Measurements from ENCODE around the gene POU5F1. TPM values are rescaled to one million over a fixed set of nuclear protein-coding genes. Genes with fewer than 3 reads are reported as not detected.

POU5F1 gene
- total and polyA plus RNA-seq, 9 of the 15 experiments (the other 6 are each of a cell fraction or from before 2014, with no cell fraction given): 0.06 to 2.0 (median 0.10) TPM; not detected in 6

DNA sequence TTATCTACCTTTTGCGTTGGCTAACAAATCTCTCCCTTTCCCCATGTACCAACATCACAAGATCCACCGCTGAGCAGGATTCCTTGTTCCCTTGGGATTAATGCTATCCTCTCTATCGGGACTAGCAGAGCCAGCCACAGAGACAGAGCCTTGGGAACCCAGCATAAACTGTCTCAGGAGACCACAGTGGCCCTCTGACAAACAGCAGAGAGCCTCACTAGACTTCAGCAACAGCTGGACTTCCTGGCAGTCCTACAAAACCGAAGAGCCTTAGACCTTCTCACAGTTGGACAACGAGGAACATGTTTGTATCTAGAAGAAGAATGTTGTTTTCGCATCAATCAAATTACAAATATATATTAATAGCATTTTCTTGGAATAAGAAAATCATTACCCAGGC, 39.6 kb upstream of the POU5F1 start:
- no peak overlapping the region for H3K4me3 ChIP-seq
- H3K9me3 ChIP-seq (replicated peaks; ENCODE audit: control insufficient read depth, insufficient read depth, low read depth, low read length): no peaks in the 10 kb centered on the region
- ChIA-PET CTCF (ENCODE audit: low intra/inter-chr PET ratio) (interaction anchor here (0.6 kb wide), 1 partner anchor 95 kb away, joined by 3 read pairs; the partner anchor contains the start of gene PSORS1C1), POLR2A (interaction anchor here (1.1 to 1.9 kb wide), 3 partner anchors 8 to 13 kb away, joined by 4 to 9 read pairs (median 4); no protein-coding TSS in a partner anchor)
- H3K36me3 ChIP-seq (ENCODE audit: control insufficient read depth, insufficient read depth, low read length): no peaks in the 10 kb centered on the region
- no peak overlapping the region for H2AFZ ChIP-seq (ENCODE audit: low read depth, low read length)
- H3K9ac ChIP-seq (ENCODE audit: insufficient read depth in 1 of 2, low read depth in 2 of 2, low read length in 2 of 2): no peak overlapping the region
- in situ Hi-C loops (cut with MboI): no loop called here
- intact Hi-C loops (cut with micrococcal nuclease): no loop called here
- FAIRE-seq (no peak), ATAC-seq (peak; percentile 30; the same call in 1 of the 3 replicates), DNase-seq (ENCODE audit: extremely low read depth in 1 of 4, low spot score in 3 of 4) (no peak)
- no peaks in the 10 kb centered on the region for H3K9me1 ChIP-seq (ENCODE audit: control insufficient read depth, insufficient read depth, low read length)
- H4K20me1 ChIP-seq (replicated peaks; ENCODE audit: control insufficient read depth, insufficient read depth, low read length): no peaks in the 10 kb centered on the region
- H3K4me1 ChIP-seq (replicated peaks in 1 of 2; ENCODE audit: control insufficient read depth in 2 of 2, insufficient read depth in 2 of 2, low read length in 2 of 2): no peaks in the 10 kb centered on the region
- no peak overlapping the region for H3K4me2 ChIP-seq (ENCODE audit: insufficient read depth, low read length)
- no TSS peak for BruUV-seq (replicated peaks)
- H3K79me2 ChIP-seq (ENCODE audit: control insufficient read depth, insufficient read depth, low read length): no peaks in the 10 kb centered on the region
- H3K27ac ChIP-seq (ENCODE audit: extremely low read depth, low read depth, low read length): no peak overlapping the region
- H3K27me3 ChIP-seq (ENCODE audit: control insufficient read depth in 2 of 2, insufficient read depth in 2 of 2, low read length in 2 of 2): peaks cover 11 to 14% of the 10 kb centered on the region in 2 experiments; a peak in 3 of 5 replicates
- 3% methylated on average over 6 of the region's 6 CpGs for WGBS (ENCODE audit: insufficient coverage, low coverage, missing lambda C conversion rate)
- TF ChIP-seq TFAM (CRISPR knock-in tag; conservative IDR thresholded peaks at IDR 0.05) (no peak), HSF4 (CRISPR knock-in tag; IDR thresholded peaks at IDR 0.05; ENCODE audit: borderline replicate concordance) (no peak), ZNF785 (CRISPR knock-in tag; IDR thresholded peaks at IDR 0.05) (no peak), SREBF1 (IDR thresholded peaks at IDR 0.05; ENCODE audit: borderline replicate concordance, low read depth, low read length) (no peak), MBD2 (IDR thresholded peaks at IDR 0.05; ENCODE audit: borderline replicate concordance, low read depth) (no peak), KAT2B (IDR thresholded peaks at IDR 0.05; ENCODE audit: low read depth, low read length) (no peak), CUX1 (CRISPR knock-in tag; IDR thresholded peaks at IDR 0.05) (no peak), CBX2 (IDR thresholded peaks at IDR 0.05; ENCODE audit: insufficient read depth, low read length, poor library complexity, severe bottlenecking) (no peak), FOSL1 (tag; conservative IDR thresholded peaks at IDR 0.05) (no peak)
- TF ChIP-seq, protein P1, sequence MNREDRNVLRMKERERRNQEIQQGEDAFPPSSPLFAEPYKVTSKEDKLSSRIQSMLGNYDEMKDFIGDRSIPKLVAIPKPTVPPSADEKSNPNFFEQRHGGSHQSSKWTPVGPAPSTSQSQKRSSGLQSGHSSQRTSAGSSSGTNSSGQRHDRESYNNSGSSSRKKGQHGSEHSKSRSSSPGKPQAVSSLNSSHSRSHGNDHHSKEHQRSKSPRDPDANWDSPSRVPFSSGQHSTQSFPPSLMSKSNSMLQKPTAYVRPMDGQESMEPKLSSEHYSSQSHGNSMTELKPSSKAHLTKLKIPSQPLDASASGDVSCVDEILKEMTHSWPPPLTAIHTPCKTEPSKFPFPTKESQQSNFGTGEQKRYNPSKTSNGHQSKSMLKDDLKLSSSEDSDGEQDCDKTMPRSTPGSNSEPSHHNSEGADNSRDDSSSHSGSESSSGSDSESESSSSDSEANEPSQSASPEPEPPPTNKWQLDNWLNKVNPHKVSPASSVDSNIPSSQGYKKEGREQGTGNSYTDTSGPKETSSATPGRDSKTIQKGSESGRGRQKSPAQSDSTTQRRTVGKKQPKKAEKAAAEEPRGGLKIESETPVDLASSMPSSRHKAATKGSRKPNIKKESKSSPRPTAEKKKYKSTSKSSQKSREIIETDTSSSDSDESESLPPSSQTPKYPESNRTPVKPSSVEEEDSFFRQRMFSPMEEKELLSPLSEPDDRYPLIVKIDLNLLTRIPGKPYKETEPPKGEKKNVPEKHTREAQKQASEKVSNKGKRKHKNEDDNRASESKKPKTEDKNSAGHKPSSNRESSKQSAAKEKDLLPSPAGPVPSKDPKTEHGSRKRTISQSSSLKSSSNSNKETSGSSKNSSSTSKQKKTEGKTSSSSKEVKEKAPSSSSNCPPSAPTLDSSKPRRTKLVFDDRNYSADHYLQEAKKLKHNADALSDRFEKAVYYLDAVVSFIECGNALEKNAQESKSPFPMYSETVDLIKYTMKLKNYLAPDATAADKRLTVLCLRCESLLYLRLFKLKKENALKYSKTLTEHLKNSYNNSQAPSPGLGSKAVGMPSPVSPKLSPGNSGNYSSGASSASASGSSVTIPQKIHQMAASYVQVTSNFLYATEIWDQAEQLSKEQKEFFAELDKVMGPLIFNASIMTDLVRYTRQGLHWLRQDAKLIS (CRISPR knock-in tag; IDR thresholded peaks at IDR 0.05): no peak
- TF ChIP-seq, protein P2, sequence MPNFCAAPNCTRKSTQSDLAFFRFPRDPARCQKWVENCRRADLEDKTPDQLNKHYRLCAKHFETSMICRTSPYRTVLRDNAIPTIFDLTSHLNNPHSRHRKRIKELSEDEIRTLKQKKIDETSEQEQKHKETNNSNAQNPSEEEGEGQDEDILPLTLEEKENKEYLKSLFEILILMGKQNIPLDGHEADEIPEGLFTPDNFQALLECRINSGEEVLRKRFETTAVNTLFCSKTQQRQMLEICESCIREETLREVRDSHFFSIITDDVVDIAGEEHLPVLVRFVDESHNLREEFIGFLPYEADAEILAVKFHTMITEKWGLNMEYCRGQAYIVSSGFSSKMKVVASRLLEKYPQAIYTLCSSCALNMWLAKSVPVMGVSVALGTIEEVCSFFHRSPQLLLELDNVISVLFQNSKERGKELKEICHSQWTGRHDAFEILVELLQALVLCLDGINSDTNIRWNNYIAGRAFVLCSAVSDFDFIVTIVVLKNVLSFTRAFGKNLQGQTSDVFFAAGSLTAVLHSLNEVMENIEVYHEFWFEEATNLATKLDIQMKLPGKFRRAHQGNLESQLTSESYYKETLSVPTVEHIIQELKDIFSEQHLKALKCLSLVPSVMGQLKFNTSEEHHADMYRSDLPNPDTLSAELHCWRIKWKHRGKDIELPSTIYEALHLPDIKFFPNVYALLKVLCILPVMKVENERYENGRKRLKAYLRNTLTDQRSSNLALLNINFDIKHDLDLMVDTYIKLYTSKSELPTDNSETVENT (CRISPR knock-in tag; IDR thresholded peaks at IDR 0.05): no peak
